Measurements from ENCODE around the gene ANKRD17. TPM values are rescaled to one million over a fixed set of nuclear protein-coding genes. Genes with fewer than 3 reads are reported as not detected.

ANKRD17 gene
- total RNA-seq, 1 donor = 49.9 TPM

GRCh38 chr4:73220815-73221214 is 37.8 kb downstream of the ANKRD17 start:
- Histone ChIP-seq H3K36me3 (ENCODE audit: insufficient read depth, low read length) (no peaks in the 10 kb centered on the region), H3K79me2 (ENCODE audit: insufficient read depth, low read length) (peaks cover 82% of the 10 kb centered on the region), H3K27me3 (ENCODE audit: insufficient read depth, low read length) (no peaks in the 10 kb centered on the region), H3K27ac (ENCODE audit: low read depth, low read length) (no peak overlapping the region), H4K20me1 (ENCODE audit: insufficient read depth, low read length) (peaks cover 10% of the 10 kb centered on the region), H2AFZ (ENCODE audit: low read length) (no peak overlapping the region), H3K9me3 (ENCODE audit: low read depth, low read length) (no peaks in the 10 kb centered on the region), H3K4me2 (ENCODE audit: insufficient read depth, low read length) (peak overlapping the region; percentile 84), H3K4me1 (ENCODE audit: insufficient read depth, low read length) (peaks cover 16% of the 10 kb centered on the region), H3K4me3 (ENCODE audit: insufficient read depth, low read length) (no peak overlapping the region)
- TF ChIP-seq CTCF (IDR thresholded peaks at IDR 0.05; ENCODE audit: extremely low read depth, low read depth, low read length) = no peak
- no peak for DNase-seq (ENCODE audit: insufficient read length, low spot score, missing footprints)

- no peaks in the 10 kb centered on the region for H3K36me3 ChIP-seq (ENCODE audit: insufficient read depth, low read length)
- no peak for DNase-seq (ENCODE audit: insufficient read length, low spot score, missing footprints)
- H4K20me1 ChIP-seq (ENCODE audit: insufficient read depth, low read length) = peaks cover 22% of the 10 kb centered on the region
- no peak overlapping the region for H2AFZ ChIP-seq (ENCODE audit: low read length)
- H3K9me3 ChIP-seq (ENCODE audit: low read depth, low read length) = no peaks in the 10 kb centered on the region
- H3K4me3 ChIP-seq (ENCODE audit: insufficient read depth, low read length) = no peak overlapping the region
- H3K4me2 ChIP-seq (ENCODE audit: insufficient read depth, low read length) = no peak overlapping the region
- no peaks in the 10 kb centered on the region for H3K27me3 ChIP-seq (ENCODE audit: insufficient read depth, low read length)
- peaks cover 11% of the 10 kb centered on the region for H3K4me1 ChIP-seq (ENCODE audit: insufficient read depth, low read length)
- H3K79me2 ChIP-seq (ENCODE audit: insufficient read depth, low read length) = peaks cover 95% of the 10 kb centered on the region
- H3K27ac ChIP-seq (ENCODE audit: low read depth, low read length) = peak overlapping the region; percentile 35
- TF ChIP-seq CTCF (IDR thresholded peaks at IDR 0.05; ENCODE audit: extremely low read depth, low read depth, low read length) = no peak
Observed at GRCh38 chr4:73213916-73214653, 44.5 kb downstream of the ANKRD17 start.

- Histone ChIP-seq H3K27ac (ENCODE audit: low read depth, low read length) (no peak overlapping the region), H3K36me3 (ENCODE audit: insufficient read depth, low read length) (no peaks in the 10 kb centered on the region), H3K27me3 (ENCODE audit: insufficient read depth, low read length) (no peaks in the 10 kb centered on the region), H3K4me2 (ENCODE audit: insufficient read depth, low read length) (no peak overlapping the region), H4K20me1 (ENCODE audit: insufficient read depth, low read length) (peaks cover 26% of the 10 kb centered on the region), H2AFZ (ENCODE audit: low read length) (no peak overlapping the region), H3K79me2 (ENCODE audit: insufficient read depth, low read length) (peaks cover 89% of the 10 kb centered on the region), H3K4me1 (ENCODE audit: insufficient read depth, low read length) (peaks cover 18% of the 10 kb centered on the region), H3K4me3 (ENCODE audit: insufficient read depth, low read length) (no peak overlapping the region), H3K9me3 (ENCODE audit: low read depth, low read length) (no peaks in the 10 kb centered on the region)
- no peak for DNase-seq (ENCODE audit: insufficient read length, low spot score, missing footprints)
- TF ChIP-seq CTCF (IDR thresholded peaks at IDR 0.05; ENCODE audit: extremely low read depth, low read depth, low read length) = no peak
Observed at GRCh38 chr4:73212982-73213730, 45.4 kb downstream of the ANKRD17 start.

- H3K4me3 ChIP-seq (ENCODE audit: insufficient read depth, low read length) = no peak overlapping the region
- no peaks in the 10 kb centered on the region for H3K9me3 ChIP-seq (ENCODE audit: low read depth, low read length)
- peaks cover 19% of the 10 kb centered on the region for H3K4me1 ChIP-seq (ENCODE audit: insufficient read depth, low read length)
- peaks cover 86% of the 10 kb centered on the region for H3K79me2 ChIP-seq (ENCODE audit: insufficient read depth, low read length)
- H3K27me3 ChIP-seq (ENCODE audit: insufficient read depth, low read length) = no peaks in the 10 kb centered on the region
- no peaks in the 10 kb centered on the region for H3K36me3 ChIP-seq (ENCODE audit: insufficient read depth, low read length)
- peak; percentile 41 for DNase-seq (ENCODE audit: insufficient read length, low spot score, missing footprints)
- TF ChIP-seq CTCF (IDR thresholded peaks at IDR 0.05; ENCODE audit: extremely low read depth, low read depth, low read length) = no peak
- H3K27ac ChIP-seq (ENCODE audit: low read depth, low read length) = no peak overlapping the region
- peaks cover 24% of the 10 kb centered on the region for H4K20me1 ChIP-seq (ENCODE audit: insufficient read depth, low read length)
- no peak overlapping the region for H2AFZ ChIP-seq (ENCODE audit: low read length)
- no peak overlapping the region for H3K4me2 ChIP-seq (ENCODE audit: insufficient read depth, low read length)
Observed at GRCh38 chr4:73211968-73212367, 46.6 kb downstream of the ANKRD17 start.

Data from osteoblast (primary cell).